ENCODE results near the gene IQCC.

- TF ChIP-seq CTCF (IDR thresholded peaks at IDR 0.05), result no peak
- no peak for TF ChIP-seq POLR2A (IDR thresholded peaks at IDR 0.05)
- no peak for TF ChIP-seq EP300 (IDR thresholded peaks at IDR 0.05)
Observed at GRCh38 chr1:32239337-32239736, 33.9 kb downstream of the IQCC start.
